Mesangial cell (primary cell): ENCODE results near the gene OR56B1. TPM values are rescaled to one million over a fixed set of nuclear protein-coding genes. Genes with fewer than 3 reads are reported as not detected.

Experiments used
- total RNA-seq: library from RNA; depleted of rRNA; stranded (reverse); fragments of >200 nt; gene quantifications from 2 replicates; pipeline ENCODE4 v1.2.3, GENCODE V29; 2015

OR56B1 gene, protein sequence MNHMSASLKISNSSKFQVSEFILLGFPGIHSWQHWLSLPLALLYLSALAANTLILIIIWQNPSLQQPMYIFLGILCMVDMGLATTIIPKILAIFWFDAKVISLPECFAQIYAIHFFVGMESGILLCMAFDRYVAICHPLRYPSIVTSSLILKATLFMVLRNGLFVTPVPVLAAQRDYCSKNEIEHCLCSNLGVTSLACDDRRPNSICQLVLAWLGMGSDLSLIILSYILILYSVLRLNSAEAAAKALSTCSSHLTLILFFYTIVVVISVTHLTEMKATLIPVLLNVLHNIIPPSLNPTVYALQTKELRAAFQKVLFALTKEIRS
- not detected in 2 replicates for total RNA-seq

GRCh38 chr11:5736396-5736795 lies at the start of gene OR56B1:
TSS of gene OR56B1 (plus strand) at chr11:5736448. CDS start at chr11:5736517, 69 bp downstream.

DNA sequence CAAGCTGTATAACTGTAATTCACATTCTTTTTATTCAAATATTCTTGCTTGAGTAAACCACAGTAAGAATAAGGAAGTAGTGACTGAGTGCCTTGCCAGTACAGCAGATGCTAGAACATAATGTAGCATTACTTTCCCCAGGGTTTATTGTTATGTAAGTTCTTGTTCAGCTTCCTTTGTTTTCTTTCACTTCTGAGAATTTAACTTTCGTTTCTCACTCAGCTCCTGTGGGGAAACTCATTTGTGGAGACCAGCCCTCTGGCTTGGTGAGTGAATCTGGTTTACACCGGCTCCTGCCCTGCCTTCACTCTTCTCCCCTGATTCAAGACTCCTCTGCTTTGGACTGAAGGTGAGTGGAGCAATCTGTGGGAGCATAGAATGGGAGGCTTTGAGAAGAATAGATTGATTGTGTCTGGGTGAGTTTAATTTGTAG lies 46.7 kb upstream of the OR56B1 start, which contains the start of gene TRIM22:
TSS of gene TRIM22 (plus strand) at position 240 of the 433 bp plus-strand sequence. CDS start 6,443 bp downstream, outside the sequence.

GRCh38 chr11:5753943-5754342 lies 17.7 kb downstream of the OR56B1 start, which contains the start of gene OR52N4:
TSS of gene OR52N4 (plus strand) at chr11:5754243. CDS start at chr11:5754741, 498 bp downstream.

GRCh38 chr11:5783255-5783654 lies 47.0 kb downstream of the OR56B1 start, which contains the start of gene OR52N5:
TSS of gene OR52N5 (minus strand) at chr11:5783355. CDS start at chr11:5778634, 4,721 bp downstream.

Other genes starting within 250 kb of the OR56B1 start
- gene OR52D1, start 247.8 kb upstream of the OR56B1 start, total RNA-seq = not detected in 2 replicates
- gene UBQLN3, start 226.5 kb upstream of the OR56B1 start, total RNA-seq = not detected in 2 replicates
- 0.25 TPM in 1 of 2 replicates, not detected in the other for gene UBQLNL, start 219.7 kb upstream of the OR56B1 start, total RNA-seq
- not detected in 2 replicates for gene OR52H1, start 187.9 kb upstream of the OR56B1 start, total RNA-seq
- gene OR52B6, start 155.6 kb upstream of the OR56B1 start, total RNA-seq = not detected in 2 replicates
- 5.1 and 6.1 TPM in 2 replicates for gene TRIM6, start 139.8 kb upstream of the OR56B1 start, total RNA-seq
- 1.8 and 2.0 TPM in 2 replicates for gene TRIM34, start 111.4 kb upstream of the OR56B1 start, total RNA-seq
- gene TRIM5, start 51.4 kb upstream of the OR56B1 start, total RNA-seq = 16.5 and 23.2 TPM in 2 replicates
- gene TRIM22, start 46.7 kb upstream of the OR56B1 start, total RNA-seq = 5.1 and 8.6 TPM in 2 replicates
- gene OR52N4, start 17.8 kb downstream of the OR56B1 start, total RNA-seq = not detected in 2 replicates
- gene OR52N5, start 46.9 kb downstream of the OR56B1 start, total RNA-seq = not detected in 2 replicates
- not detected in 2 replicates for gene OR52N1, start 54.8 kb downstream of the OR56B1 start, total RNA-seq
- not detected in 2 replicates for gene OR52N2, start 72.5 kb downstream of the OR56B1 start, total RNA-seq
- gene OR52E6, start 105.4 kb downstream of the OR56B1 start, total RNA-seq = not detected in 2 replicates
- gene OR52E8, start 121.2 kb downstream of the OR56B1 start, total RNA-seq = not detected in 2 replicates
- gene OR52E4, start 144.2 kb downstream of the OR56B1 start, total RNA-seq = not detected in 2 replicates
- gene OR52E5, start 156.8 kb downstream of the OR56B1 start, total RNA-seq = not detected in 2 replicates
- gene OR56A3, start 205.8 kb downstream of the OR56B1 start, total RNA-seq = not detected in 2 replicates
- gene OR56A5, start 232.0 kb downstream of the OR56B1 start, total RNA-seq = not detected in 2 replicates